ENCODE data around the gene NCAPH2. TPM values are rescaled to one million over a fixed set of nuclear protein-coding genes. Genes with fewer than 3 reads are reported as not detected.

NCAPH2 gene
- total RNA-seq, 1 donor from 2014 or later, result 45.7 TPM

GRCh38 chr22:50465066-50465930 lies 42.7 kb upstream of the NCAPH2 start:
- Histone ChIP-seq H3K27me3 (no peaks in the 10 kb centered on the region), H3K9me3 (no peaks in the 10 kb centered on the region), H3K36me3 (peaks cover 0 to 78% of the 10 kb centered on the region in 2 donors), H3K4me1 (peaks cover 26% of the 10 kb centered on the region), H3K4me3 (no peak overlapping the region), H3K27ac (no peak overlapping the region)
- TF ChIP-seq CTCF (IDR thresholded peaks at IDR 0.05) (no peak), POLR2A (IDR thresholded peaks at IDR 0.05) (no peak), POLR2AphosphoS5 (IDR thresholded peaks at IDR 0.05; ENCODE audit: insufficient read depth in 1 of 2, low read depth in 1 of 2) (no peak)
- intact Hi-C loops (cut with DNase I), result no loop called here
- no peak for DNase-seq (ENCODE audit: extremely low spot score in 2 of 2)

- Histone ChIP-seq H3K4me1 (peaks cover 46% of the 10 kb centered on the region), H3K9me3 (no peaks in the 10 kb centered on the region), H3K27ac (no peak overlapping the region), H3K27me3 (no peaks in the 10 kb centered on the region), H3K36me3 (peaks cover 0 to 57% of the 10 kb centered on the region in 2 donors), H3K4me3 (no peak overlapping the region)
- no peak for DNase-seq (ENCODE audit: extremely low spot score in 2 of 2)
- intact Hi-C loops (cut with DNase I), result no loop called here
- no peak for TF ChIP-seq POLR2A (IDR thresholded peaks at IDR 0.05)
- no peak for TF ChIP-seq CTCF (IDR thresholded peaks at IDR 0.05)
- TF ChIP-seq POLR2AphosphoS5 (IDR thresholded peaks at IDR 0.05; ENCODE audit: insufficient read depth in 1 of 2, low read depth in 1 of 2), result no peak
Observed at GRCh38 chr22:50467341-50467740, 40.7 kb upstream of the NCAPH2 start.

GRCh38 chr22:50467773-50468440 lies 40.1 kb upstream of the NCAPH2 start:
- no peak for DNase-seq (ENCODE audit: extremely low spot score in 2 of 2)
- Histone ChIP-seq H3K27me3 (no peaks in the 10 kb centered on the region), H3K4me1 (peaks cover 52% of the 10 kb centered on the region), H3K27ac (no peak overlapping the region), H3K4me3 (no peak overlapping the region), H3K9me3 (no peaks in the 10 kb centered on the region), H3K36me3 (peaks cover 0 to 52% of the 10 kb centered on the region in 2 donors)
- intact Hi-C loops (cut with DNase I), result no loop called here
- TF ChIP-seq POLR2A (IDR thresholded peaks at IDR 0.05) (no peak), POLR2AphosphoS5 (IDR thresholded peaks at IDR 0.05; ENCODE audit: insufficient read depth in 1 of 2, low read depth in 1 of 2) (no peak), CTCF (IDR thresholded peaks at IDR 0.05) (no peak)

- no peak overlapping the region for H3K27ac ChIP-seq
- peaks cover 0 to 45% of the 10 kb centered on the region in 2 donors for H3K36me3 ChIP-seq
- peaks cover 59% of the 10 kb centered on the region for H3K4me1 ChIP-seq
Observed at GRCh38 chr22:50468626-50469025, 39.4 kb upstream of the NCAPH2 start.

More at GRCh38 chr22:50468626-50469025, 39.4 kb upstream of the NCAPH2 start:
- TF ChIP-seq POLR2AphosphoS5 (IDR thresholded peaks at IDR 0.05; ENCODE audit: insufficient read depth in 1 of 2, low read depth in 1 of 2) (no peak), POLR2A (IDR thresholded peaks at IDR 0.05) (no peak), CTCF (IDR thresholded peaks at IDR 0.05) (no peak)
- no peak overlapping the region for H3K4me3 ChIP-seq
- no peaks in the 10 kb centered on the region for H3K9me3 ChIP-seq
- intact Hi-C loops (cut with DNase I), result no loop called here
- DNase-seq (ENCODE audit: extremely low spot score in 2 of 2), result no peak
- no peaks in the 10 kb centered on the region for H3K27me3 ChIP-seq
